Endothelial cell (in vitro differentiated cells): ENCODE measurements around the gene RFT1. TPM values are rescaled to one million over a fixed set of nuclear protein-coding genes. Genes with fewer than 3 reads are reported as not detected.

Source experiments
- DNase-seq: peaks from one replicate; pipeline ENCODE4 v3.0.0; 2021; ENCODE audit warnings: low spot score
- H3K27ac Mint-ChIP-seq: one replicate; pipeline ENCODE4 v1.8.0; 2021; ENCODE audit warnings: mixed read lengths, inconsistent platforms; ENCODE audit not compliant: unreplicated experiment
- H3K27me3 Mint-ChIP-seq: one replicate; pipeline ENCODE4 v1.8.0; 2021; ENCODE audit warnings: mild to moderate bottlenecking, moderate library complexity, mixed read lengths, inconsistent platforms; ENCODE audit not compliant: unreplicated experiment
- H3K36me3 Mint-ChIP-seq: one replicate; pipeline ENCODE4 v1.8.0; 2021; ENCODE audit warnings: mild to moderate bottlenecking, low read depth, mixed read lengths, inconsistent platforms; ENCODE audit not compliant: unreplicated experiment
- H3K4me1 Mint-ChIP-seq: one replicate; pipeline ENCODE4 v1.8.0; 2021; ENCODE audit warnings: mild to moderate bottlenecking, mixed read lengths, inconsistent platforms; ENCODE audit not compliant: unreplicated experiment
- H3K4me3 Mint-ChIP-seq: one replicate; pipeline ENCODE4 v1.8.0; 2021; ENCODE audit warnings: mild to moderate bottlenecking, mixed read lengths, inconsistent platforms; ENCODE audit not compliant: unreplicated experiment
- H3K9me3 Mint-ChIP-seq: one replicate; pipeline ENCODE4 v1.8.0; 2021; ENCODE audit warnings: mixed read lengths, inconsistent platforms; ENCODE audit not compliant: unreplicated experiment
- CTCF ChIP-seq: fragments of 200-600 bp; sonication (generic); IDR thresholded peaks from one replicate; pipeline ENCODE4 v1.5.0; 2021; ENCODE audit warnings: antibody characterized with exemption; ENCODE audit not compliant: unreplicated experiment
- total RNA-seq: library from RNA; stranded (reverse); fragmentation: NEBNext Ultra II Directional; extraction: Animal tissue kit (Norgen Biotek cat#: 25700); gene quantifications from one replicate; pipeline ENCODE4 v1.2.1, GENCODE V29; 2021; ENCODE audit not compliant: unreplicated experiment

The RFT1 gene
- total RNA-seq, 1 donor from 2014 or later = 21.1 TPM

GRCh38 chr3:53174346-53175250 lies 44.4 kb upstream of the RFT1 start:
- no peaks in the 10 kb centered on the region for H3K9me3 Mint-ChIP-seq
- DNase-seq = no peak
- H3K4me3 Mint-ChIP-seq = no peak overlapping the region
- H3K36me3 Mint-ChIP-seq = peaks cover 9% of the 10 kb centered on the region
- peaks cover 9% of the 10 kb centered on the region for H3K27me3 Mint-ChIP-seq
- H3K4me1 Mint-ChIP-seq = peaks cover 24% of the 10 kb centered on the region
- no peak overlapping the region for H3K27ac Mint-ChIP-seq
- TF ChIP-seq CTCF = no peak

- TF ChIP-seq CTCF = no peak
- no peak overlapping the region for H3K4me3 Mint-ChIP-seq
- H3K27ac Mint-ChIP-seq = no peak overlapping the region
- H3K4me1 Mint-ChIP-seq = peaks cover 35% of the 10 kb centered on the region
- H3K9me3 Mint-ChIP-seq = no peaks in the 10 kb centered on the region
- H3K27me3 Mint-ChIP-seq = peaks cover 14% of the 10 kb centered on the region
- no peaks in the 10 kb centered on the region for H3K36me3 Mint-ChIP-seq
- no peak for DNase-seq
Observed at GRCh38 chr3:53173107-53173506, 42.9 kb upstream of the RFT1 start.

GRCh38 chr3:53171827-53172505 lies 41.7 kb upstream of the RFT1 start:
- no peak for TF ChIP-seq CTCF
- H3K36me3 Mint-ChIP-seq = peaks cover 3% of the 10 kb centered on the region
- no peaks in the 10 kb centered on the region for H3K9me3 Mint-ChIP-seq
- H3K27ac Mint-ChIP-seq = peak overlapping the region; percentile 83
- H3K27me3 Mint-ChIP-seq = peaks cover 16% of the 10 kb centered on the region
- peak overlapping the region; percentile 45 for H3K4me3 Mint-ChIP-seq
- H3K4me1 Mint-ChIP-seq = peaks cover 41% of the 10 kb centered on the region
- DNase-seq = no peak

GRCh38 chr3:53171064-53171418 lies 40.8 kb upstream of the RFT1 start:
- Mint-ChIP-seq H3K27me3 (peaks cover 20% of the 10 kb centered on the region), H3K36me3 (peaks cover 3% of the 10 kb centered on the region), H3K4me1 (peaks cover 47% of the 10 kb centered on the region), H3K27ac (peak overlapping the region; percentile 83), H3K4me3 (no peak overlapping the region), H3K9me3 (no peaks in the 10 kb centered on the region)
- no peak for TF ChIP-seq CTCF
- DNase-seq = no peak
